ENCODE measurements around the gene TRAPPC4.
"Not testable (repeated sequence)": the region's sequence is repeated elsewhere in the genome, so short reads cannot be mapped to it uniquely, and the experiment has no call there.

The TRAPPC4 gene

GRCh38 chr11:119033421-119033820, 14.9 kb downstream of the TRAPPC4 start:
- not testable (repeated sequence) for DNase-seq (ENCODE audit: low read depth in 2 of 2)

DNA sequence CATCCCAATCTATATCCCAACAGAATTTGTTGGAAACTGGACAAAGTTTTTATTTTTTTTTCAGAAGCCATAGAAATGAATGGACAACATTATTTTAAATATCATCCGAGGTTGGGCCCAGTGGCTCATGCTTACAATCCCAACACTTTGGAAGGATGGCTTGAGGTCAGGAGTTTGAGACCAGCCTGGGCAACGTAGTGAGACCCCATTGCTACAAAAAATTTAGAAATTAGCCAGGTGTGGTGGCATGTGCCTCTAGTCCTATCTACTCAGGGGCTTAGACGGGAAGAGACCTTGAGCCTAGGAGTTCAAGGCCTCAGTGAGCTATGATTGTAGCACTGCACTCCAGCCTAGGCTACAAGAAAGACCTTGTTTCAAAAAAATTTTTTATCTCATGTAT, 16.2 kb downstream of the TRAPPC4 start:
- no peak for DNase-seq (ENCODE audit: low read depth in 2 of 2)

GRCh38 chr11:119038884-119039283, 20.3 kb downstream of the TRAPPC4 start:
- no peak for DNase-seq (ENCODE audit: low read depth in 2 of 2)

- DNase-seq (ENCODE audit: low read depth in 2 of 2): not testable (repeated sequence)
These were observed 20.9 kb downstream of the TRAPPC4 start for GRCh38 chr11:119039471-119039870.

DNA sequence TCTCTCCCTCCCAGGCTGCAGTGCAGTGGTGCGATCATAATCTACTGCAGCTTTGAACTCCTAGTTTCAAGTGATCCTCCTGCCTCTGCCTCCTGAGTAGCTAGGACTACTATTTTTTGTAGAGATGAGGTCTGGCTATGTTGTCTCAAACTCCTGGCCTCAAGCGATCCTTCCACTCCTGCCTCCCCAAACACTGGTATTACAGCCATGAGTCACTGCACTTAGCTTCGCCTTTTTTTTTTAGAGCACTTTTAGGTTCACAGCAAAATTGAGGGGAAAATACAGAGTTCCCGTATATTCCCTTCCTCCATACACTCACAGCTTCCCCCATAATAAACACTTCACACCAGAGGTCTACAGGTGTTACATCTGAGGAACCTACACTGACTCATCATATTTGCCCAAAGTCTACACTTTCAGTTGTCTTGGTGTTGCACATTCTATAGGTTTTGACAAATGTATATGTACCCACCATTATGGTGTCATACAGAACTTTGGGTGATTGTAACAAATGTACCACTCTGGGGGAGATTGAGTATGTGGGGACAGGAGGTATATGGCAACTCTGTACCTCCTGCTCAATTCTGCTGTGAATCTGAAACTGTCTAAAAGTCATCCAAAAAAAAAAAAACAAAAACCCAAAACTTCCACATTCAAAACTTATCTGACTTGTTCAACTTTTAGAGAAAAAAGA, 23.4 kb downstream of the TRAPPC4 start:
- no peak for DNase-seq (ENCODE audit: low read depth in 2 of 2)

GRCh38 chr11:119042927-119043326, 24.4 kb downstream of the TRAPPC4 start:
- no peak for DNase-seq (ENCODE audit: low read depth in 2 of 2)

DNA sequence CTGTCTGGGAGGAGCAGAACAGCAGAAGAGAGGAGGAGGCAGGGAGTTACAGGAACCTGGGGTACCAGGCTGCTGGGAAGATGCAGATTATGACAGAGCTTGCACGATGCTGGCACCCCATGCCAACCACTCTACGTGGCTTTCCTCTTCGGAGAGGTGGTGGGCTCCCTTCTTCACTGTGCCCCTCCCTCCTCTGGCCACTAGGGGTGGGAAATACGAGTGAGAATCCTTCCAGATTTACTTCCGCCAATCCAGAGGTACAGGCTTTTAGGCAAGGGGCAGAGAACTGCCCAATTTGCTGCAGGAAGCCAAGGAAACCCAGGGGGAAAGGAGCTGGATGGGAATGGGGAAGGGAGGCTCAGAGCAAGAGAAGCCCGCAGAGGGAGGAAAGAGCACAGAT, 26.1 kb downstream of the TRAPPC4 start:
- no peak for DNase-seq (ENCODE audit: low read depth in 2 of 2)

DNA sequence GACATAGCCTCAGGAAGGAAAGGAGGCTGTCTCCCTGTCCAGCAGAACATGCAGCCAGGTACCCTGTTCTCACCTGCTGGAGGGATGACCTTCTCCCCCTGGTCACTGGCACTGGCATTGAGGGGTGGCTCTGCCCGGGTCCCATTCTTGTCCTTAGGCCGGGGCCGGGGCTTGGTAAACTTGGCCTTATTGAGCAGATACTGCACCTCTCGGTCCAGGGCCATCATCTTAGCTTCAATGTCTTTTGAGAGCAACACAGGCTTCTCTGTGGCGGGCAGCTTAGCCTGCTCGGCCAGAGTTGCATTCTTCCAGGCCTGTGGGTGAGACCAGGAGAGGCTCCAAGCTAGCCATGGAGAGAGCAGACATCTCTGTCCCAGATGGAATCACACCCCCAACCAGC, 27.9 kb downstream of the TRAPPC4 start:
- DNase-seq (ENCODE audit: low read depth in 2 of 2): no peak

DNA sequence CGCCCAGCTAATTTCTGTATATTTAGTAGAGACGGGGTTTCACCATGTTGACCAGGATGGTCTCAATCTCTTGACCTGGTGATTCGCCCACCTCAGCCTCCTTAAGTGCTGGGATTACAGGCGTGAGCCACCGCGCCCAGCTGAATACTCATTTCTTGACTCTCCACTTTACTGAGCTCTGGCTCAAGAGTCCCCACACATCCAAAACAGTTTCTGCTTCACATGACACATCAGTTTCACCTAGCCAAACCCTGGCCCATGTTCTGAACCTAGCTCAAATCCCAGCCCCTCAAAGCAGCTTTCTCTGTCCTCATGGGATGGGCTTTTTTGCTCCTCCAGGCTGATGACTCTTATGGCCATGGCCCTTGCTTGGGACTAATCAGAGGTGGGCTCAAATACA, 28.6 kb downstream of the TRAPPC4 start:
- DNase-seq (ENCODE audit: low read depth in 2 of 2): no peak

- no peak for DNase-seq (ENCODE audit: low read depth in 2 of 2)
These were observed 30.1 kb downstream of the TRAPPC4 start for GRCh38 chr11:119048644-119049043.

- no peak for DNase-seq (ENCODE audit: low read depth in 2 of 2)
These were observed 30.5 kb downstream of the TRAPPC4 start for GRCh38 chr11:119049081-119049480.

GRCh38 chr11:119051440-119052162, 33.0 kb downstream of the TRAPPC4 start:
- no peak for DNase-seq (ENCODE audit: low read depth in 2 of 2)

- DNase-seq (ENCODE audit: low read depth in 2 of 2): no peak
These were observed 33.7 kb downstream of the TRAPPC4 start for GRCh38 chr11:119052163-119052814.

- no peak for DNase-seq (ENCODE audit: low read depth in 2 of 2)
These were observed 35.9 kb downstream of the TRAPPC4 start for GRCh38 chr11:119054418-119054817.

GRCh38 chr11:119055901-119056300, 37.3 kb downstream of the TRAPPC4 start:
- no peak for DNase-seq (ENCODE audit: low read depth in 2 of 2)

DNA sequence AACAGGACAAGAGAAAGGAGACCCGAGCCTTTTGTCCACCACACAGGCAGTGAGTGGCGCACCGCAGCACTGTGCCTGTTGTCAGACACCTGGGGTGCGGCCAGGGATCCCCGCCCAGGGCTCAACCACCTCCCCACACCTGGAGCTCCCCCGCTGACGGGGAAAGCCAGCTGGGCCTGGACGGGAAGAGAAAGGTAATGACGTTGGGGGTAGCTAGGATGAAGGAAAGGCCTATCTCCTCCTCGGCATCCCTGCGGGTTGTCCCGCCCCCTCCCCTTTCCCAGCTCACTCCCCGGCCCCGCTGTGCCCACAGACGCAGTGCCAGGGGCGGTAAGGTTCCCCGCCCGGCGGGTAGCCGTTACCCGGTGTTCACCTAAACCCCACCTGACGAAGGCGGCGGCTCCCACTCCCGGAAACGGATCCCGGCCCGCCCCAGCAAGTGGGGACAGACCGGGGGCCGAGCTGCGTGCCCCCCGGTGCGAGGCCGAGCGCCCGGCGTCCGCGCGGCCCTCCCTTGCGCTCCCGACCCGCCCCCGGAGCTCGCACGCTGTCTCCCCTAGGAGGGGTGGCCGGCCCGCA, 37.9 kb downstream of the TRAPPC4 start:
- peak; percentile 18 to 21 for DNase-seq (ENCODE audit: low read depth in 2 of 2)

- peak; percentile 96 to 98 for DNase-seq (ENCODE audit: low read depth in 2 of 2)
These were observed 38.6 kb downstream of the TRAPPC4 start, which contains the start of gene HYOU1 for GRCh38 chr11:119057000-119057769. HYOU1 (minus strand) TSS chr11:119057205; CDS start chr11:119056160, 1,045 bp downstream.

DNA sequence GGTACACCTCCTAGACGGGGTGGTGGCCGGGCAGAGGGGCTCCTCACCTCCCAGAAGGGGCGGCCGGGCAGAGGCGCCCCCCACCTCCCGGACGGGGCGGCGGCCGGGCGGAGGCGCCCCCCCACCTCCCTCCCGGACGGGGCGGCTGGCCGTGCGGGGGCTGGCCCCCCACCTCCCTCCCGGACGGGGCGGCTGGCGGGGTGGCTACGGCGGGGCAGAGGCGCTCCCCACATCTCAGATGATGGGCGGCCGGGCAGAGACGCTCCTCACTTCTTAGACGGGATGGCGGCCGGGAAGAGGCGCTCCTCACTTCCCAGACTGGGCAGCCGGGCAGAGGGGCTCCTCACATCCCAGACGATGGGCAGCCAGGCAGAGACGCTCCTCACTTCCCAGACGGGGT, 40.6 kb downstream of the TRAPPC4 start:
- DNase-seq (ENCODE audit: low read depth in 2 of 2): not testable (repeated sequence)

- no peak for DNase-seq (ENCODE audit: low read depth in 2 of 2)
These were observed 42.7 kb downstream of the TRAPPC4 start for GRCh38 chr11:119061256-119061655.

DNA sequence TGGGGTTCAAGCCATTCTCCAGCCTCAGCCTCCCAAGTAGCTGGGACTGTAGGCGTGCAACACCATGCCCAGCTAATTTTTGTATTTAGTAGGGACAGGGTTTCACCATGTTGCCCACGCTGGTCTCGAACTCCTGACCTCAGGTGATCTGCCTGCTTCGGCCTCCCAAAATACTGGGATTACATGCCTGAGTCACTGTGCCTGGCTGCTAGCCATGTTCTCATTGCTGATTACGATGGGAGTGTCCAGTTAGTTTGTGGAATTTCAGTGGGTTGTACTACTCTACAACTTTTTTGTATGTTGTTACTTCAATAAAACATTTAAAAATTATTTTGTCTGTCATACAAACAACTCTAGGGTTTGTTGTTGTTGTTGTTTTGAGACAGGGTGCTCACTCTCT, 44.2 kb downstream of the TRAPPC4 start:
- DNase-seq (ENCODE audit: low read depth in 2 of 2): no peak

- no peak for DNase-seq (ENCODE audit: low read depth in 2 of 2)
These were observed 46.8 kb downstream of the TRAPPC4 start for GRCh38 chr11:119065369-119065768.

Data from stimulated activated CD8-positive, alpha-beta memory T cell treated with anti-CD3 and anti-CD28 coated beads, Interleukin-15, amount 100 ng/mL, for 4 hours (primary cell).